Left ventricle myocardium inferior (tissue), 1 donor: ENCODE data around the gene CYP3A4. TPM values are rescaled to one million over a fixed set of nuclear protein-coding genes. Genes with fewer than 3 reads are reported as not detected.

Source experiments
- DNase-seq: peaks from one replicate; pipeline ENCODE4 v3.0.0-alpha.2; 2020
- H3K27ac ChIP-seq: fragments of 200-600 bp; replicated peaks from 2 replicates; pipeline ENCODE4 v1.8.0; 2021
- H3K27me3 ChIP-seq: fragments of 200-600 bp; 2 replicates; pipeline ENCODE4 v1.8.0; 2021; ENCODE audit warnings: low read depth
- H3K36me3 ChIP-seq: fragments of 200-600 bp; 2 replicates; pipeline ENCODE4 v1.8.0; 2021
- H3K4me1 ChIP-seq: fragments of 200-600 bp; 2 replicates; pipeline ENCODE4 v1.8.0; 2021
- H3K4me3 ChIP-seq: fragments of 200-600 bp; 2 replicates; pipeline ENCODE4 v1.8.0; 2021; ENCODE audit warnings: mild to moderate bottlenecking, moderate library complexity
- H3K9me3 ChIP-seq: fragments of 200-600 bp; replicated peaks from 2 replicates; pipeline ENCODE4 v1.8.0; 2021
- intact Hi-C: fragments of 100-400 bp; cut with micrococcal nuclease; formaldehyde crosslinking; loops from one replicate; pipeline ENCODE4 v1.11.0; 2022
- total RNA-seq: library from RNA; stranded (reverse); fragmentation: NEBNext Ultra II Directional; extraction: Animal tissue kit (Norgen Biotek cat#: 25700); gene quantifications from one replicate; pipeline ENCODE4 v1.2.1, GENCODE V29; 2021
- TF ChIP-seq, protein P1 (sequence below): fragments of 200-600 bp; IDR thresholded peaks from 2 replicates; pipeline ENCODE4 v1.8.0; 2021; ENCODE audit warnings: antibody characterized with exemption, mild to moderate bottlenecking, borderline replicate concordance
- donor health status: DM: no; HTN: yes; CAD: no; lungs with severe emphysema.

The CYP3A4 gene
- total RNA-seq, 1 donor from 2014 or later = not detected

DNA sequence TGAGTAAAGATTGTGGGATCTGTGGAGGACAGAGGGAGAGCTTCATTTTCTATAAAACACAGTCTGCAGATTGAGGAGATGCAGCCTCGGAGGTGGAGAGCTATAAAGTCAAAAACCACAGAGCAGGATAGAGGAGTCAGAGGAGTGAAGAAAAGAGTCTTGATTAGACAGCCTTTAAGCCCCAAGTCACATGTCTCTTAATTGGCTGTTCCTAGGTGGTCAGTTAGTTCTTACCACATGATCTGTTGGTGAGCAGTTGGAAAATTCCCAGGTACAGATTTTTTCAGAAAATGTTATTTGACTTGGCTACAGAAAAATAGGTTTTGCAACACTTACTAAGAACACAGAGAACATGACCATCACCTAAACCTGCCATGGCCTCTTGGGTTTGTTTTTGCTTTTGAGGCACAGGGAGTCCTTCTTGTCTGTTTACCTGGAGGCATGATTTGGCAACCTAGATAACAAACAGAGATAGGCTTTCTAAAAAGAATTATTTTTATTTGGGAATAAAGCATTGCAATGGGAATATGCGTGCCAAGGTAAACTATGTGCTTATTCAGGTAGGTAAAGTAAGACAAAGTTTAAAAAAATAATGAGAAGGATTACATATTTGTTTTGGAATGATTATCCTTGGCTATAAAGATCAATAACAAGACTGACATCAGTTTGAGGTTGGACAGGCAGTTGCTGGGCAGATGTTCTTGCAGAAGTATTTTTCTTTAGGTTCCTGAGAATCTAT lies 43.2 kb upstream of the CYP3A4 start:
- DNase-seq = no peak
- H3K27ac ChIP-seq = no peak overlapping the region
- TF ChIP-seq, protein P1, sequence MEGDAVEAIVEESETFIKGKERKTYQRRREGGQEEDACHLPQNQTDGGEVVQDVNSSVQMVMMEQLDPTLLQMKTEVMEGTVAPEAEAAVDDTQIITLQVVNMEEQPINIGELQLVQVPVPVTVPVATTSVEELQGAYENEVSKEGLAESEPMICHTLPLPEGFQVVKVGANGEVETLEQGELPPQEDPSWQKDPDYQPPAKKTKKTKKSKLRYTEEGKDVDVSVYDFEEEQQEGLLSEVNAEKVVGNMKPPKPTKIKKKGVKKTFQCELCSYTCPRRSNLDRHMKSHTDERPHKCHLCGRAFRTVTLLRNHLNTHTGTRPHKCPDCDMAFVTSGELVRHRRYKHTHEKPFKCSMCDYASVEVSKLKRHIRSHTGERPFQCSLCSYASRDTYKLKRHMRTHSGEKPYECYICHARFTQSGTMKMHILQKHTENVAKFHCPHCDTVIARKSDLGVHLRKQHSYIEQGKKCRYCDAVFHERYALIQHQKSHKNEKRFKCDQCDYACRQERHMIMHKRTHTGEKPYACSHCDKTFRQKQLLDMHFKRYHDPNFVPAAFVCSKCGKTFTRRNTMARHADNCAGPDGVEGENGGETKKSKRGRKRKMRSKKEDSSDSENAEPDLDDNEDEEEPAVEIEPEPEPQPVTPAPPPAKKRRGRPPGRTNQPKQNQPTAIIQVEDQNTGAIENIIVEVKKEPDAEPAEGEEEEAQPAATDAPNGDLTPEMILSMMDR = no peak
- peaks cover 3% of the 10 kb centered on the region for H3K27me3 ChIP-seq
- H3K36me3 ChIP-seq = no peaks in the 10 kb centered on the region
- no peak overlapping the region for H3K4me3 ChIP-seq
- intact Hi-C loops = no loop called here
- H3K9me3 ChIP-seq = no peaks in the 10 kb centered on the region
- H3K4me1 ChIP-seq = no peaks in the 10 kb centered on the region

DNA sequence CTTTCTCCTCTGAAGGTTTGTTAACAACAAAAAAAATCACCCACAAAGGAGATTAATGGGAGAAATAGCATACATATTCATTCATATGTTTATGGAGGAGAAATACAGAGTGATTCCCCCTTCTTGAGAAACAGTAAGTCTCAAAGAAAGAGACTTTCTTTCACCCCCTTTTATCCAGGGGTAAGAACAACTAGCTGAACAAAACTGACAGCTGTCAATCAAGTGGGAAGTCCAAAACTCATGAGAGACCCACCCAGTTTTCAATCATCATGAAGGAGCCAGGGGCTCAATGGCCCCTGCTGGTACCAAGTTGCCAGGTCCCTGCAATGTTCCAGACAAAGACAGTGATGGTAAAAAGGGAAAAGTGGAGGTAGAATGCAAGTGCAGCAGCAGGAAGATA lies 41.9 kb upstream of the CYP3A4 start:
- no peak for DNase-seq
- Histone ChIP-seq H3K36me3 (no peaks in the 10 kb centered on the region), H3K4me1 (no peaks in the 10 kb centered on the region), H3K27ac (no peak overlapping the region), H3K9me3 (no peaks in the 10 kb centered on the region), H3K27me3 (peaks cover 3% of the 10 kb centered on the region), H3K4me3 (no peak overlapping the region)
- intact Hi-C loops = no loop called here
- TF ChIP-seq, protein P1 = no peak

DNA sequence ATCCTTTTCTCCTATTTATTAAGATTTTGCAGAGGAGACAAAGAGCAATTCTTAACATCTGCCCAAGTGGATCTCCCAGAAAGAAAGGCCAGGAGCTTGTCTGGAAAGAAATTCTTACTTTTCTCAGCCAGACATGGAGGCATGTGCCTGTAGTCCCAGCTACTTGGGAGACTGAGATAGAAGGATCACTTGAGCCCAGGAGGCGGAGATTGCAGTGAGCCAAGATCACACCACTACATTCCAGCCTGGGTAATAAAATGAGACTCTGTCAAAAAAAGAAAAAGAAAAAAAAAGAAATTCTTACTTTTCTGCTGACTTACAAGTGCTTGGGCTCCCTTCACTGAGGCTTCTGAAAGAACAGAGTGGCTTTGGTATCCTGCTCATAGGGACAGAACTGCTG lies 41.5 kb upstream of the CYP3A4 start:
- Histone ChIP-seq H3K27ac (no peak overlapping the region), H3K9me3 (no peaks in the 10 kb centered on the region), H3K36me3 (no peaks in the 10 kb centered on the region), H3K4me3 (no peak overlapping the region), H3K4me1 (no peaks in the 10 kb centered on the region), H3K27me3 (peaks cover 3% of the 10 kb centered on the region)
- TF ChIP-seq, protein P1 = no peak
- DNase-seq = no peak
- intact Hi-C loops = no loop called here

DNA sequence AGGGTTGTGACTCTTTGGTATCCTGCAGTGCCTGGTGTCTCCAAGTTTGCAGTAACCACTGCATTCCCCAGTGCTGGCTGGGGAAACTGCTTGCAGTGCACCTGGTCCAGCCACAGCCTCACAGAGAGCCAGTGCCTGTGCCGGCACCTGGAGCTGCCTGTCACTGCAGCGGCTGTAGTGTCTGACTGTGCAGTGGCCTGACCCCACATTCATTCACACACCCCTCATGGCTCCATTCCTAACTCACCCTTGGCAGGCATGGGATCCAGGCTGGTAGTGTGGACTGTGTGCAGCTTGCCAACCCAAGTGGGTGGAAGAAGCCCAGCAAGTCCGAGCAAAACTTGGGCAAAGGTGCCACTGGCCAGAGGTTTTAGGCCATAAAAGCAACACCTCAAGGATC lies 40.1 kb upstream of the CYP3A4 start:
- TF ChIP-seq, protein P1 = no peak
- Histone ChIP-seq H3K9me3 (no peaks in the 10 kb centered on the region), H3K4me1 (no peaks in the 10 kb centered on the region), H3K27me3 (no peaks in the 10 kb centered on the region), H3K36me3 (no peaks in the 10 kb centered on the region), H3K4me3 (no peak overlapping the region), H3K27ac (no peak overlapping the region)
- intact Hi-C loops = no loop called here
- no peak for DNase-seq

DNA sequence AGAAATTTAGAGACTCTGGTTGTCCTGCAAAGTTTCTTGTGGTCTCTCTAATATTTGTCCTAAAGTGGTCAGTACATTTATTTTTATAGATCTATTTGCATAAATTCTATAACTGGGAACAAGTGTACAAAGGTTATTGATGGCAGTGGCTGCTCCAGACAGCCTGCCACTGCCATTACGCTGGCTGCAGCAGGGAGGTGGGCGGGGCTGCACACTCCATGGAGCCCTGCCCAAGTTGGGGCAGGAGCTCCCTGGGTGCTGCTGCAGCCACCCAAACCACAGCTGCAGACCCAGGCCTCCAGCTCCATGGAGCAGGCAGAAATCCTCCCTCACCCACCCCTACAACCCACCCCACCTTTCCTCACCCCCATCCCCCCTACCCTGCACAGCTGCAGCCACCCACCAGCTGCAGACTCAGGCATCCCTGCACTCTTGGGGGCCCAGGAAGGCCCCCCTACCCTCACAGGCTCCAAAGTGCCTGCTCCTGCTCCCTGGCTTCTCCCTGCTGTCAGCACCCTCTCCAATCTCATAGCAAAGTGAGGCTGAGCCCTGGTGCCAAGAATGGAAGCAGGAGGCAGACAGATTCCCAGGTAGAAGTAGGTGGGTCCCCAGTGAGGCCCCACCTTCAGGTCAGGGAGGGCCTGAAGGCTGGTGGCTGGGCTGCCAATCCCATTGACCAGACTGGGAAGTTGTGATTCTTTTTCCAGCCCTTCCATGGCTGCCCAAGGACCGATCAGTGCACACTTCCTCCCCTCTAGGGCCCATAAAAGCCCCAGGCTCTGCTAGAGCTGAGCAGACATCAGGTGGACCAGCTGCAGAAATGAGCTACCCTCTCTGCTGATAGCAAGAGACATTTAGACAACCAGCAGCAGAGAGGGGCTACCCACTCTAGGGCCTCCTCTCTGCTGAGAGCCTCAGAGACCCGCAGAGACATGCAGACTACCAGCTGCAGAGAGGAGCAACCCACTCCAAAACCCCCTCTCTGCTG lies 39.0 kb upstream of the CYP3A4 start:
- intact Hi-C loops = no loop called here
- no peaks in the 10 kb centered on the region for H3K27me3 ChIP-seq
- TF ChIP-seq, protein P1 = no peak
- H3K9me3 ChIP-seq = no peaks in the 10 kb centered on the region
- no peak for DNase-seq
- H3K36me3 ChIP-seq = no peaks in the 10 kb centered on the region
- H3K4me3 ChIP-seq = no peak overlapping the region
- H3K4me1 ChIP-seq = no peaks in the 10 kb centered on the region
- no peak overlapping the region for H3K27ac ChIP-seq
